SK-MEL-5 (cell line): ENCODE results near the gene TMEM218. TPM values are rescaled to one million over a fixed set of nuclear protein-coding genes. Genes with fewer than 3 reads are reported as not detected.

ENCODE experiments used
- DNase-seq: peaks from one replicate; pipeline ENCODE4 v3.0.0-alpha.2; 2016; ENCODE audit warnings: low read depth, low spot score
- in situ Hi-C: cut with HindIII; loops from 2 replicates; pipeline ENCODE4 v1.10.0; 2016; ENCODE audit warnings: low sequenced_read_pairs, high pct_unique_total_duplicates, low pct_unique_long_range_greater_than_20kb
- total RNA-seq: library from RNA; depleted of rRNA; stranded (reverse); fragments of >200 nt; shearing (Covaris generic); gene quantifications from 2 replicates; pipeline ENCODE4 v1.2.3, GENCODE V29; 2014

TMEM218 gene
- total RNA-seq, 1 experiment from 2014 or later: 26.9 TPM

DNA sequence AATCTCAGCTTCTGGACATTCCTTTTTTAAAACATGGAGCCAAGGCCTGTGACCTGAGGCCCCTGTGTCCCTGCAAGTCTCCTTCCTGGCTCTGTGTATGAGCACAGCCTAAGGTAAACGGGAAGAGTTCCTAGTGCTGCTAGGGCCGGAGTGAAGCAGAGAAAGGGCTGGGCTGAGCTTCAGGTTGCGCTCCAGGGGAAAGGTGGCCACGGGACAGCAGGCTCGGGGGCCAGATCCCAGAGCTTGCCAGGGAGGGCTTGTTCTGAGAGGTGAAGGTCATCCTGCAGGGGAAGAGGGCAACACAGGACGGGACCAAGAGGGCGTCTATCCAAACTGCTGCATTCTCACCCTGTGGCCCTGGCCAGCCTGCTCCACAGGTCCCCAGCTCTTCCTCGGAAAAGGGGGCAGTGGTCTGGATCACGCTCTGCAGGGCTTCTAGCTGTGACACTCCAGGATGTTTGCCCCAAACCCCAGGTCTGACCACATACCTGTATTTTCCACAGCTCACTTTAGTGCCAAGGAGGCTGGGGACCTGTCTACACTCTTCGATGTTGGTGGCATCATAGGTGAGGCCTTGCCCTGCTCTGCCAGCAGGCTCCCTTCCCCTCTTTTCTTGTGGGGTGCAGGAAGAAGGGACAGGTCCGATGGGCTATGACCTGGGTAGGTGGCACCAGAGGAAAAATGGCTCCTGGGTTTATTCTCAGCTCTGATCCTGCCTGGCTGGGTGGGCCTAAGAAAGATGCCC is 27.9 kb downstream of the TMEM218 start:
- in situ Hi-C loops: no loop called here

DNA sequence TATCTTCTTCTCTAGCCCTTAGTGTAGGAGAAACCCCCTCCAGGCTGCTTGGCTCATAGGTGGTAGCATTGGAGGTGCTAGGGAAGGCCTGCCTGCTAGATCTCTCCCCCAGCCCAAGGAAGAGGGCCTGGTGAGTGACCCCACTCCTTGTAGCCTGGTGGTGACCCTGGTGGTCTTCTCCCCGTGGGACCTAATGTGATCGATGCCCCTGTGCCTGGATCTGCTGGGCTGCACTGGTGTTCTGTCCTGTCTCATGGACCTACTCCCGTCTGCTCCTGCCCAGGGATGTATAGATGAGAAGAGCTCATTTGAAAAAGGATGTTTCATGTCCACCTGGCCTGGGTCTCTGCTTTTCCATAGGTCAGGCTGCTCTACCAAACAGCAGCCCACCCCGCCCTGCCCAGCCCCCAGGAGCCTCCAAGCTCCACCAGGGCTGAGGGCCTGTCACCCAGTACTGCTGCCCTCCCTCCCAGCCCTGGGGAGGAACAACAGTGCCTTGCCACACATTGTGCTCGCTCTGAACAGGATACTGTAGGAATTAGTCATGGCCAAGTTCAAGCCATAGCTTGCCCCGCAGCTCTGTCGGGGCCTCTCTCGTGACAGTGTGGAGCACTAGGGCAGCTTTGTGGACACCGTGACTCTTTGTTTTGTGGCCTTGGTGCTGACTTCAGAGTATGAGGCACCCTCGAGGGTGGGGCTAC is 28.7 kb downstream of the TMEM218 start:
- peak; percentile 61 for DNase-seq
- in situ Hi-C loops: no loop called here

More for the DNA sequence above, 27.9 kb downstream of the TMEM218 start:
- DNase-seq: no peak

DNA sequence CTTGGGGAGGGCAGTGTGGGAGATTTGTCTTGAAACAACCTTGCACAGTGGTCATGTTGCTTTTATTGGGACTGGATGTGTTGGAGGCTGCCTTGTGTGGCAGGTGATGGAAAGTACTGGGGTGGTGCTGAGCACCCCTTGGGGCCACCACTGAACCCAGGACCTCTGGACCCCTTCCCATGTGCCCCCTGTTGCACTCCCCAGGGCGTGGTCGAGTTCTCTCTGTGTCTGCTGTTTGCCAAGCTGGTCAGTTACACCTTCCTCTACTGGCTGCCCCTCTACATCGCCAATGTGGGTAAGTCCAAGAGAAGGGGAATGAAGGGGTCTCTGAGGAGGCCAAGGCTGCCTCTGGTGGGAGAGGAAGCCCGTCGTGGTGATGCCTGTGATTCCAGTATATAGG is 29.4 kb downstream of the TMEM218 start:
- no peak for DNase-seq
- in situ Hi-C loops: no loop called here

DNA sequence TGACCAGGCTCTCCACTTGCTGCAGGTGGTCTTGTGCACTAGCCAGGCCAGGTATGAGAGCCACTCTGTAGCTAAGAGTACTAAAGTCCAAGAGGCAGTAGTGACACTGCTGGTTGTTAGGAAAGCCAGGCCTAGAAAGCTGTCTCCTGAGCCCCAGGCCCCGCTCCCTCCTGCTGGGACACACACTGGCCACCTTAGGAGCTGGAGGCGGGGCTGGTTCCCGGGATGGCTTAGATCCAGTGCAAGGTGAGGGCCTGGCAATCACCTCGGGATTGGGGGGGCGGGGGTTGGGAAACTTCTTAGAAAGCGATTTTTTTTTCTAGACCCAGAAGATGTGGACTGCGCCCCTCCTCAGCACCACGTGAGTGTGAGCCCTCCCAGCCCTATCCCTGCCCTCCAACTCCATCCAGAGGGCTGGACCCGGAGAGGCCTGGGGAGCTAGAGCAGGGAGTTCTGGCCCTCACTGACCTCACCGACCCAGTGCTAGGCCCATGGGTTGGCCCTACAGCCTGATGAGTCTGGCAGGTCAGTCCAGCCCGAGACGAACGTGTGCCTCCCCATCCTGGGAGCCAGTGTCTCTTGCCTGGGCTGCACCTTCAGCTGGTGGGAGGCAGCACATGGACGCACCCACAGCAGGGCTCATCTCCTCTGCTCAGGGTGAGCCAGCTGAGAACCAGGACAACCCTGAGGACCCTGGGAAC is 30.2 kb downstream of the TMEM218 start:
- DNase-seq: no peak
- in situ Hi-C loops: no loop called here

DNA sequence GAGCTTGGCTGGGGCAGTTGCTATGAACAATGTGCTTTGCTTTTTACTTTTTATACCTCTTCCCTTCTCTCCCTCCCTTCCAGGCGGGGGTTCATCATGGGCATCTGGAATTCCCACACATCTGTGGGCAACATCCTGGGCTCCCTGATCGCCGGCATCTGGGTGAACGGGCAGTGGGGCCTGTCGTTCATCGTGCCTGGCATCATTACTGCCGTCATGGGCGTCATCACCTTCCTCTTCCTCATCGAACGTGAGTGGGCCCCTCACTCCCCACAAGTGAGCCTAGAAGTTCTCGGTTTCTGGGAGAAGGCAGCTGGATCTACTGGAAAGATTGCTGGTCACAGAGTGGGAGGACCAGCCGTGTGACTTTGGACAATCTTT is 30.9 kb downstream of the TMEM218 start:
- no peak for DNase-seq
- in situ Hi-C loops: no loop called here

DNA sequence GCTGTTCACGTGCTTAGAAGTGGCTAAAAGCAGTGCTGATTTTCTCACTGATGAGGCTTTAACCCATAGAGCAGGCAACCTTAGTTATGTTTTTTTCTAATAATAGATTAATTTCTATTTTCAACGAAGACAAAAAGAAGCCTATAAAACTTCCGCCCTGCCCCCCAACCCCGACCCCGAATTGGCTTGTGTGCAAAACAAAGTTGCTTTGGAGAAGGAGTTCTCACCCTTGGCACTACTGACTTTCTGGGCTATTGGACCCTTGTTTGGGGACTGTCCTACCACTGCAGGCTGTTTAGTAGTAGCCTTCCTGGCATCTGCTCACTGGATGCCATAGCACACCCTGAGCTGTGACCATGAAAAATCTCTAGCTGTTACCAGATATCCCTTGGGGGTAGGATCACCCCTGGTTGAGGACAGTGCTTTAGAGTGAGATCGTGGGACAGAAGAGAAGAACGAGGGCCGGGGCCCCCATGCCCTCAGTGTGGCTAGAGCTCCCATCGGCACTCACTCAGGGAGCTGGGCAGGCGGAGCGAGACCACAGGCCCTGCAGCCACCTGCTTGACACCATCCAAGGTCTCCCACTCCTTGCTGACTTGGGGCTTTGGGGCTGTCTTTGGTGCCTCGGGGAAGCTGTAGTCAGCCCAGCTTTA is 31.4 kb downstream of the TMEM218 start:
- in situ Hi-C loops: no loop called here
- no peak for DNase-seq

DNA sequence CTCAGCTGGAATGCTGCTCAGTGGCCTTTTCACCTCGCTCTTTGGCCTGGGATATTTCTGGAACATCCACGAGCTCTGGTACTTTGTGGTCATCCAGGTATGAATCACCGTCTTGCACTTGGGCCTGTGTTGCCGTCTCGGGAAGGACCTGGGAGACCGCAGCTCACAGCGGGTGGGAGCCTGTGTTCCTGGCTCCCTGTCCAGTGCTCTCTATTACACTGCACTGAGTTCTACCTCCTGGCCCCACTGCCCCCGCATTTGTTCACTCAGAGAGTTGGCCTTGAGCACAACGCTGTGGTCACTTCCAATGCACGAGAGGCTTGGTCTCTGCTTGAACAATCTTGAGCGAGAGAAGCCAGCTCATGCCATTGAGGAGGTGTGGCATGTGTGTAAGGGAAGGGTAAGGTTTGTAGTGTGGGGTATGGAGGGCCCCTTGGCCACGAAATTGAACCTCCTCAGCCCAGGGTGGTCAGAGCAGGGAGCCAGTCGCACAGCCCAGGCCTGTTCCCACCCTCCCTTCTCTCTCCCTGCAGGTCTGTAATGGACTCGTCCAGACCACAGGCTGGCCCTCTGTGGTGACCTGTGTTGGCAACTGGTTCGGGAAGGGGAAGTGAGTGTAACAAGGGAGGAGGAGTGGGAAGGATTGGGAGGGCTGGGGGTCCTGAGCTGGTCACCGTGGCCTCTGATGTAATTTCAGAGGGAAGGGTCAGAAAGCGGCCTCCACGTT is 32.1 kb downstream of the TMEM218 start:
- in situ Hi-C loops: no loop called here
- DNase-seq: no peak

DNA sequence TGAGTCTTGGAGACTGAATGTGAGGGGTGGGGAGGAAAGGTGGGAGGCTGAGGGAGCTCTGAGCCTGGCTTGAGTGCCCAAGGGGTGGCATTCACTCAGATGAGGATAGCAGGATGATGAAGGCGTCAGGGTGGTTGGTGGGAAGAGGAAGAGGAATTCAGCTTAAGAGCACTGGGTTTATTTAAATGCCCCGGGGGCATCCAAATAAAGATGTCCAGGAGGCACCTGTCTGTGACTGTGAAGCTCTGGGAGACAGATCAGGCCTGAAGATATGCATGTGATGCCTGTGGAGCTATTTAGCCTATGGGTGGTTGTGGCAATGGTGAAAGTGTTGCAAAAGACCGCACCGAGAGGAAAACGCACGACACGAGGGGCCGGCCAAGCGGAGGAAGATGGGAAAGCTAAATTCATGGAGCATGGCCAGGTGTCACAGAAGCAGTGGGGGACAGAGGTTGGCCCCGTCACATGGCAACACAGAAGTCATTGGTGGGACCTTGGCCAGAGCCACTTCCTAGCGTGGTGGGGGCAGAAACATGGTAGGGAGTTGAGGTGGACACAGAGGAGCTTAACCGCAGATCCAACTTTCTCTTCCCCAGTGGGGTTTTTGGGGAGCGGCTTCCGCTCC is 32.8 kb downstream of the TMEM218 start:
- no peak for DNase-seq
- in situ Hi-C loops: no loop called here

DNA sequence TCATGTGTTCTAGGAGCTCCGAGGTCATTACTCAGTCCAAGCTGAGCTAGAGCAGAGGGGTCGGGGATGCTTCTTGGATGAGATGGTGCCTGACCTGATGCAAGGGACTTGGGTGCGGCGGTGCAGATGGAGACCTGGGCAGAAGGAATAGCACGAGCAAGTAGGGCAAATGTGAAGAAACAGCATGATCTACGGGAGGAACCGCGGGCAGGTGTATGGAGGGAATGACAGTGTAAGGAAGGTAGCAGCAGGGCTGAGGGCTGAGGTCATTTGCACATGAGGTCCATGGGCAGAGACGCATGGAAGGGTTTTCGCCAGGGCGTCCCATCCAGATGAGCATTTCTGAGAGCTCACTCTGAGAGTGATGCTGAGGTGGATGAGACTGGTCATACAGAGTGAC is 33.4 kb downstream of the TMEM218 start:
- no peak for DNase-seq
- in situ Hi-C loops: no loop called here

DNA sequence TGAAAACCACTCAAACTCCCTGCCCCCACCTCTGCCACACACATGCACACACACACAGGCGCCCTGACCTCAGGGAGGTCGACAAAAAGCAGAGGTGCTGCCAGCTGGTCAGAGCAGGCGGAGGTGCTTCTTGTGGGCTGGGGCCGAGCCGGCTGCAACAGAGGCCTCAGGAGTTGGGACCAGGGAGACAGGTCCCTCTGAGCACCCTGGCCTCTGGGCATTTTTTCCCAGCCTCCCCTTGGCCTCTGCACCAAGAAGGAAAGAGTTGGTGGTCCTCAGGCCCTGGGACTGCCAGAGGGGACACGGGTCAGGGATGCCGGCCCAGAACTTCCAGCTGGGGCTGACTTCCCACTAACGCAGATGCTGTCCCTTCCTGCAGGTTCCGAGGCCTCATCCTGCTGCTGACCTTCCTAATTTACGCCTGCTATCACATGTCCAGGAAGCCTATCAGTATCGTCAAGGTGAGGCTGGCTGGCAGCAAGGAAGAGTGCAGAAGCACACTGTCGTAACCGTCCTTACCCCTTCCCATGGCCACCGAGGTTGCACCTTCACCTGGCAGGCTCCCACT is 35.0 kb downstream of the TMEM218 start:
- no peak for DNase-seq
- in situ Hi-C loops: no loop called here

DNA sequence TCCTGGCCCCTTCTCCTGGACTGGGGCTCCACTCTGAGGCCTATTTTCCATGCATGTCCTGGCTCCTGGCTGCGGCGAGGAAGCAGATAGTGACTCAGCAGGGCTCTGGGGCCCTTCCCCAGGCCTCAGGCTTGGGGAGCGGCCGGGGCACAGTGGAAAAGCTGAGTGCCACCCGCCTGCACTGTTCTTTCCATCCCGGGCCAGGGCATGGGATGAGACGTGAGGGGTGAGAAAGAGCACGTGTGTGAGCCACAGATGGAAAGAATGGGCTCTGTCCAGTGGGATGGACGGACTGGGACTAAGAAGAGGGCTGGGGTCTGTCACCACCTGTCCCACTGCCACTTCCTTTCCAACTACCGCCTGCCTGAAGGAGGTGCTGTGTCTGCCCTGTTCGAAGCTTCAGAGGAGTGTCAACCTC is 35.5 kb downstream of the TMEM218 start:
- no peak for DNase-seq
- in situ Hi-C loops: no loop called here

DNA sequence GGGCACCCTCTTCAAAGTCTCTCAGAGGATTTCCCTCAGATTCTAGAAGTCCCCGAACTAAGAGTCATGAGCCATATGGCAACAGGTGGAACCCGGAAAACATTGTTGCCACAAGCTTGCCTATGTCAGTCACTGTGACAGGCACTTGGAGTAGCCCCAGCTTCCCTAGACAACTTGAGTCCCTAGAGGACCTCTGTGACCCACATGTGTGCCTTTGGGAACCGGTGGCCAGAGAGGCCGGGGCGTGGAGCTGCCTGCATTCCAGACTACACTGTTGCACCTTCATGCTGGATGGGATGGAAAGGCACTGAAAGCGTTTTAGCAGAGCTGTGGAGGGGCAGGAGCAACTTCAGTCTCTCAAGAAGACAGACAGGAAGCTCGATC is 36.2 kb downstream of the TMEM218 start:
- in situ Hi-C loops: no loop called here
- no peak for DNase-seq

DNA sequence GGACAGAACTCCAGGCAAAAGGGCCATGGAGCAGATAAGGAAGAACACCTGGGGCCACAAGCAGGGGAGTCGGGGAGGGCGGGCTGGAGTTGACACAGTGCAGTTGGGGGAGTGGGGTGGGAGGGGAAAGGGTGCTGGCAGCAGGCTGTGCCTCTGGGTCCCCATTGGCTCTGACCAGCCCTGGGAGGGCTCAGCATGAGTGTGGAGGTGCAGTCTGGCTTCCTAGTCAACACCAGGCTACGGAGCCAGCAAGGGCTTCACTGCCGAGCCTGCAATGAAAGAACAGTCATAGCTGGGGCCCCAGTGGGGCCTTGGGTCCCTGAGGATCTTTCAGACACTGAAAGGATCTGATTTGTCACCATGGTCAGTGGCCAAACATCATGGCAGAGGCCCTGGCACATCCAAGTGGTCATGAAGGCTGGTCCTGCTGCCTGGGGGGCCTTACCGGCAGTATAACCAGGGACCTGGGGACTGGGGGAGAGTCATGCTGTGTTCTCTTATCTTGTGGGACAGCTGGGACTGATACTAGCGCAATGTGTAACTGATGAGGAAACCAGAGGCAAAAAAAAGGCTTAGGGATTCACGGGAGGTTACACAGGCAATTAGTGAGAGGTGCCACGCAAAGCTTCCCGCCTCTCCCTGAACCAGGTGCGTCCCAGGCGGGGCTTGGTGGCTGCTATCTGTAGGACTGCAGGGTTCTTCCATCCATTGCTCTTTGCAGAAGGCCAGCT is 36.8 kb downstream of the TMEM218 start:
- in situ Hi-C loops: no loop called here
- DNase-seq: no peak

DNA sequence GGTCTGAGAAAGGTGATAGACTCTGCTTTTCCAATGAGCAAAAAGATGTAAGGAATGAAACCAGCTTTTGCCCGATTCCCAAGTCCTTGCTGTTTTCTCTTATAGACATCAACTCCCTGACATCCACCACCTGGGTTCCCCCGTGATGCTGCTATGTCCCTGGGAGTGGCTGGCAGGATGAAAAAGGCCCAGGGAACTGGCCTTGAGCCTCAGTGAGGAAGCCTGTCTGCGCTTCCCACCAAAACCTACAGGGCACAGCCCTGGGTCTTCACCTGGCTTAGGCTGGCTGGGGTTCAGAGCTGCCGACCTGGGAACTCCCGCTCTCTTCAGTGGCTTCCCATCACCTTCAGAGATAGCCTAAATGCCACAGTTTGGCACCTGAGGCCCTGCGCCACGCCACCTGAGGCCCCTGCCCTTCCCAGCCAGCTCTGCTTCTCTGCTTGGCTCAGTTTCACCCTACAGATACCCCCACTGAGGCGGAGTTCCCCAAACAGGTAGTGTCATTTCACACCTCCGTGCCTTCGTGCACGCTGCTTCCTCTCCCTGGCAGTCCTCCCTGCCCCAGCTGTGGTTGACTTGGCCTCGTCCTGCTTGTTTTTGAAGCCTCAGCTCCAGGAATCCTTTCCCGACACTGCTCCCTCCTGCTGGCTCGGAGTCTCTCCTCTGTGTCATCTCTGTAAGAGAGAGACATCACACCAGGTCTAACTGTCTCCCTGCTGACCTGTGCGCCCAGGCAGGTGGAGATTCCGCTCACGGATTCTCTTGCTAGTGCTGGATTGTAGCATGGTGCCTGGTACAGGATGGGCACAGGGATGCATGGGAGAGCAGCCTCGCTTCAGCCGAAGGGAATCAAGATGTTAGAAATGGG is 37.6 kb downstream of the TMEM218 start:
- in situ Hi-C loops: no loop called here
- DNase-seq: no peak

DNA sequence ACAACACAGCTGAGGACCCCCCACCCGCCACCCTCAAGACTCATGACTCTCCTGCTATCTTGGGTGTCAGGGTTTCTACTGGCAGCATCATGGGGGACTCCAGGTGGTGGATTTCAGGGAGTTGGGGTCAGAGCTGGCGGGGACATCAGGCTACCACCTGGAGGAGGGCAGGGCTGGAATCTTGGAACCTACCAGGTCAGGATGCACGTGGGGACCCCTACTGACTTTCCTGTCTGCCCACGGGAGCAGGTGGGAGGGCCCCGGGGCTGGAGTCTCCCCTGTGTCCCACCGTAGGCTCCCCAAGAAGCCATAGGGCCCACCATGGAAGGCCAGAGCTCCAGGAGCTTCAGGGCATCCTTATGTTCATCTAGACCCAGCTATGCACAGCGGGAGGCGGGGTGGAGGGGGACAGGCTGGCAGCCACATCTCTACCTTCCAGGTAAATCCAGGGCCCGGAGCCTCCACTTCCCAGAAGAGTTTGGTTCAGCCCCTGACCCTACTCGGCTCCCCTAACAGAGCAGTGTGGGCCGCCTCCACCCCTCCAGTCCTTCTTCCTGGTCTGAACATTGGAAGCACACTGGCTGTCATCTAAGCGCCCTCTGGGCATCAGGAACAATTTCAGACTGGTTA is 38.4 kb downstream of the TMEM218 start:
- in situ Hi-C loops: no loop called here
- DNase-seq: no peak
